ENCODE data around the gene AMDHD1. TPM values are rescaled to one million over a fixed set of nuclear protein-coding genes. Genes with fewer than 3 reads are reported as not detected.
"Not testable (repeated sequence)": the region's sequence is repeated elsewhere in the genome, so short reads cannot be mapped to it uniquely, and the experiment has no call there.

The AMDHD1 gene
- total RNA-seq, 2 experiments from 2014 or later: 1.3 to 2.0 TPM

DNA sequence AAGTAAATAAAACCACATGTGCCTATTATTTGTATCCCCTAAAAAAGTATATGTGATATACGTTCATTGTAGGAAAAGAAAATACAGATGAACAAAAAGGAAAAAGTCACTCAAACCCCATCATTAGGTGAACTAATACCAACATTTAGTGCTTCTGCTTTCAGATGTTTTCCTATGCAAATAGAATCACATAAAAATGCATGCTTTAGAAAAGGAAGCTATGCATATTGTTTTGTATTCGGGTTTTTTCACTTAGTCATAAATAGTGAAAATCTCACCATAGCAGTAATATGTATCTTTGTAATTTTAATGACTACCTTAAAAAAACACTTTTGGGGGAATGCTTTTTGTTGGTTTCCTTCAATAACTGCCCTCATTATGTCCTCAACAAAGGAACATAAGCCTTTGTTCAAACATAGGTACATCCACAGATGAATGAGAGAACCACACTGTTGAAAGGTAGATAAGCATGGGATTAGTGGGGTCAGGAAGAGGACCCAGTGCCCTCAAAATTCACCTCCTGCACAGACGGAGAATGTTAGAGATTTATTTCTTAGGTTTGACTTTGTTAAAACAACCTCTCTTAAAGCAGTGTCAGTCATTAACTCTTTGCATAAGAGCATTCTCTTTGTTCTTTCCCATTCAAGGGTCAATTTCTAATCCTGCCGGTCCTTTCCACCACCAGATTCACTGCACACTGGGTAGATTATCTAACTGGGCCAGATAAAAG is 6.5 kb downstream of the AMDHD1 start:
- no peak overlapping the region for H3K4me3 Mint-ChIP-seq
- peaks cover 17% of the 10 kb centered on the region for H3K27me3 Mint-ChIP-seq
- no peaks in the 10 kb centered on the region for H3K36me3 Mint-ChIP-seq
- DNase-seq (no peak), ATAC-seq (ENCODE audit: low read depth) (no peak)
- H3K9me3 Mint-ChIP-seq: no peaks in the 10 kb centered on the region
- peaks cover 4% of the 10 kb centered on the region for H3K4me1 Mint-ChIP-seq
- no peak overlapping the region for H3K27ac Mint-ChIP-seq
- POLR2A ChIA-PET: no interaction called here

DNA sequence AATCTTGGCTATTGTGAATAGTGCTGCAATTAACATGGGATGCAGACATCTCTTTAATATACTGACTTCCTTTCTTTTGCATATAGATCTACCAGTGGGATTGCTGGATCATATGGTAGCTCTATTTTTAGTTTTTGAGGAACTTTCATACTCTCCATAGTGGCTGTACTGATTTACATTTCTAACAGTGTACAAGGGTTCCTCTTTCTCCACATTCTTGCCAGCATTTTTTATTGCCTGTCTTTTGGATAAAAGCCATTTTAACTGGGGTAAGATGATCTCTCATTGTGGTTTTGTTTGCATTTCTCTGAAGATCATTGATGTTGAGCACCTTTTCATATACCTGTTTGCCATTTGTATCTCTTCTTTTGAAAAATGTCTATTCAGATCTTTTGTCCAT is 8.4 kb downstream of the AMDHD1 start:
- POLR2A ChIA-PET: interaction anchor here (1.2 kb wide), 1 partner anchor 9 kb away, joined by 3 read pairs; the partner anchor contains the start of genes AMDHD1 and CCDC38
- no peak overlapping the region for H3K27ac Mint-ChIP-seq

DNA sequence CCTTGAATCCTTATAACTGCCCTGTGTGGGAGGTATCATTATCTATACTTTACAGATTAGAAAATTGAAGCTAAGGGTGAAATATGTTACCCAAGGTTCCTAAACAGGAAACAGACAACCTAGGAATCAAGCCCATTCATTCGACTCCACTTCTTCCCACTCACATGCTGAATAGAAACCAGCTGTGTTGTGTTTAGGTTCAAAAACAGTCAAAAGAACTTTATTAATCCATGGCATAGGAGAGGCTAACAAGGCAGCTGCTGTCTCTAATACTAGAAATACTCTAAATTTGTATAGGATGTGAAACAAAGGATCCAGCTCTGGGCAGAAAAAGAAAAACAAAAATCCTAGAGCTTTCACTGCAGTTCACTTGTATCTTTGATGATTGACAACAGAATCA is 9.9 kb downstream of the AMDHD1 start:
- Mint-ChIP-seq H3K27ac (no peak overlapping the region), H3K36me3 (no peaks in the 10 kb centered on the region), H3K4me1 (no peaks in the 10 kb centered on the region), H3K9me3 (no peaks in the 10 kb centered on the region), H3K27me3 (peaks cover 11% of the 10 kb centered on the region), H3K4me3 (no peak overlapping the region)
- POLR2A ChIA-PET: interaction anchor here (0.7 to 1.2 kb wide), 2 partner anchors 10 kb away, joined by 3 read pairs; partner anchors contain the start of genes AMDHD1 and CCDC38
- DNase-seq: no peak
- no peak for ATAC-seq (ENCODE audit: low read depth)

More for the DNA sequence above, 8.4 kb downstream of the AMDHD1 start:
- DNase-seq: no peak
- H3K36me3 Mint-ChIP-seq: no peaks in the 10 kb centered on the region
- H3K4me1 Mint-ChIP-seq: no peaks in the 10 kb centered on the region
- H3K9me3 Mint-ChIP-seq: no peaks in the 10 kb centered on the region
- no peak overlapping the region for H3K4me3 Mint-ChIP-seq
- ATAC-seq (ENCODE audit: low read depth): no peak
- H3K27me3 Mint-ChIP-seq: peaks cover 11% of the 10 kb centered on the region

DNA sequence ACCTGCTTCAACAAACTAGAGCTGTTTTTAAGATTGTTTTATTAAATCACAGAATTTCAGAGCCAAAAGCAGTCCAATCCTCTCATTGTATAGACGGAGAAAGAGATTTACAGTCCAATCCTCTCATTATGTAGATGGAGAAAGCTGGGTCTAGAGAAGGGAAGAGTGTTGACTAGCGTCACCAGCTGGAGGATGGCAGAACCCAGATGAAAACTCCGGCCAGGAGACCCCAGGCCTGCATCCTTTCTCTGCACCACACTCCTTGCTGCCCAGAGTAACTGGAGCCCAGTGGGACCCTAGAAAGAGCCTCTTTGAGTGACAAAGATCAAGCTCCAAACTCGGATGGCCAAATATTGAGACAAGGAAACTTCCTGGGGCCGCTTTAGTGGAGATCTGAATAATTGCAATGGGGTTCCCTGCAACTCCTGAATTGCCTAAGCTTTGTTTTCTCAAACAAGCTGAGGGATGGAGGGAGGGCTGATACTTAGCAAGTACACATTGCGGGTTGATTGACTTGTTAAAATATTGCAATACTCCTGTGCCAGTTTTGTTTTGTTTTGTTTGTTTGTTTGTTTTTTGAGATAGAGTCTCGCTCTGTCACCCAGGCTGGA is 12.5 kb downstream of the AMDHD1 start:
- no peak overlapping the region for H3K4me3 Mint-ChIP-seq
- no peaks in the 10 kb centered on the region for H3K36me3 Mint-ChIP-seq
- no peaks in the 10 kb centered on the region for H3K9me3 Mint-ChIP-seq
- ATAC-seq (ENCODE audit: low read depth): no peak
- H3K4me1 Mint-ChIP-seq: no peaks in the 10 kb centered on the region
- no peaks in the 10 kb centered on the region for H3K27me3 Mint-ChIP-seq
- H3K27ac Mint-ChIP-seq: no peak overlapping the region
- POLR2A ChIA-PET: interaction anchor here (0.8 kb wide), 1 partner anchor 13 kb away, joined by 3 read pairs; the partner anchor contains the start of gene CCDC38
- no peak for DNase-seq

DNA sequence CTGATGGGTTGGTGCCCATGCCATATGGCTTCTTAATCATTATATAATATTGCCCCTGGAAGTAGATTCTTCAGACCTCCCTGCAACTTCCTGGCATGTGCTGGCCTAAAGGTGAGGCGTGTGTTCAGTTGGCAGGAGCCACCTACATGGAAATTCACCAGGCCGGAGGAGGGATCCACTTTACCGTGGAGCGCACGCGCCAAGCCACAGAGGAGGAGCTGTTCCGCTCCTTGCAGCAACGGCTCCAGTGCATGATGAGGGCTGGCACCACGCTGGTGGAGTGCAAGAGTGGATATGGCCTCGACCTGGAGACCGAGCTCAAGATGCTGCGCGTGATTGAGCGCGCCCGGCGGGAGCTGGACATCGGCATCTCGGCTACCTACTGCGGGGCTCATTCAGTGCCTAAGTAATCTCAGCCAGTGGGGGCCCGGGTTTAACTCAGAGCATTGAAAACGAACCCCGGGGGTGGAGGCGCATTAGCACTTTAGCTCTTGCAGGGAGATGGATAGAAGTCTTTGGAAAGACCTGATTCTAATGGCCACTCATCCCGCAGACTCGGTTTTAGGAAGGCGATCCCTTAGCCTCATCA is 13.5 kb downstream of the AMDHD1 start:
- ATAC-seq (ENCODE audit: low read depth) (no peak), DNase-seq (no peak)
- POLR2A ChIA-PET: no interaction called here
- Mint-ChIP-seq H3K4me3 (no peak overlapping the region), H3K4me1 (no peaks in the 10 kb centered on the region), H3K27me3 (no peaks in the 10 kb centered on the region), H3K27ac (no peak overlapping the region), H3K9me3 (no peaks in the 10 kb centered on the region), H3K36me3 (no peaks in the 10 kb centered on the region)

DNA sequence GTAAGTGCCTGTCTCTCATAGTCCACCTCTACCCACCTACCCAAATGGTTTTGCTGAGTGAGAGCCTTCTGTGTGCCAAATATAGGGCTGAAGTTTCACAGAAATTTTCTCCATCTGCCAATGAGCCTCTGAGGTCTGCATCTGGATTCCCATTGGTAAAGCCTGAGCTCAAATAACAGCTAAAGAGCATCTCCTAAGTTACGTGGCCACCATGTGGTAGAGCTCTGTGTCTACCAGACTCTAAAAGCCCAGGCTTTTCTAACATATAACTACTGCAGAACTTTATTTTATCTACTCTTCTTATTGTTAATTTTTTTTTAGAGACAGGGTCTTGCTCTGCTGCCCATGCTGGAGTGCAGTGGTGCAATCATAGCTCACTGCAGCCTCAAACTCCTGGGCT is 16.0 kb downstream of the AMDHD1 start:
- Mint-ChIP-seq H3K27ac (no peak overlapping the region), H3K4me1 (no peaks in the 10 kb centered on the region), H3K27me3 (no peaks in the 10 kb centered on the region), H3K4me3 (no peak overlapping the region), H3K36me3 (no peaks in the 10 kb centered on the region), H3K9me3 (no peaks in the 10 kb centered on the region)
- ATAC-seq (ENCODE audit: low read depth) (peak; percentile 36), DNase-seq (no peak)
- POLR2A ChIA-PET: no interaction called here

DNA sequence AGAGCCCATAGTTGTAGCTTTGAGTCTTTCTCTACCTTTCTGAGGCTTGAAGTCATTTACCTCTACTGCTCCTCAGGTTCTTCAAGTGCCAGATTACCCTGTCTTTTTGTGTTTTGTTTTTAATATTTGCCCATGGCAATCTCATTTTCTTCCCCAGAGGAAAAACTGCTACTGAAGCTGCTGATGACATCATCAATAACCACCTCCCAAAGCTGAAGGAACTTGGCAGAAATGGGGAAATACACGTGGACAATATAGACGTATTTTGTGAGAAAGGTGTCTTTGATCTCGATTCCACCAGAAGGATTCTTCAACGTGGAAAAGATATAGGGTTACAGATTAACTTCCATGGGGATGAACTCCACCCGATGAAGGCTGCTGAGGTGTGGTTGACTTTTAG is 17.1 kb downstream of the AMDHD1 start:
- no peak overlapping the region for H3K27ac Mint-ChIP-seq
- no peaks in the 10 kb centered on the region for H3K9me3 Mint-ChIP-seq
- no peak overlapping the region for H3K4me3 Mint-ChIP-seq
- H3K4me1 Mint-ChIP-seq: no peaks in the 10 kb centered on the region
- ATAC-seq (ENCODE audit: low read depth) (no peak), DNase-seq (no peak)
- no peaks in the 10 kb centered on the region for H3K36me3 Mint-ChIP-seq
- no peaks in the 10 kb centered on the region for H3K27me3 Mint-ChIP-seq
- POLR2A ChIA-PET: interaction anchor here (0.7 kb wide), 1 partner anchor 18 kb away, joined by 6 read pairs; the partner anchor contains the start of gene CCDC38

DNA sequence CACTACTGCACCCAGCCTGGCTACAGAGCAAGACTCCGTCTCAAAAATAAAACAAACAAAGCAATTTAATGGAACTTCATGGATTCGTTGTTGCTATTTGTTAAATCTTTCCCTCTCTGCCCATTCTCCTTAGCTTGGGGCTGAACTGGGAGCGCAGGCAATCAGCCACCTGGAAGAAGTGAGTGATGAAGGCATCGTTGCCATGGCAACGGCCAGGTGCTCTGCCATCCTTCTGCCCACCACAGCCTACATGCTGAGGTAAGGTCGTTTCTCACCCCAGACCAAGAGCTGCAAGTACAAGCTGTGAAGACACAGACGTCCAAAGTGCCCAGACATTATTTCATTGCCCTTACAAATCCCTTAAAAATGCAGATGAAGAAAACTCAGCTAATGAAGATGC is 19.1 kb downstream of the AMDHD1 start:
- no peak for DNase-seq
- Mint-ChIP-seq H3K27ac (no peak overlapping the region), H3K9me3 (no peaks in the 10 kb centered on the region), H3K4me3 (no peak overlapping the region), H3K4me1 (no peaks in the 10 kb centered on the region), H3K36me3 (peaks cover 3% of the 10 kb centered on the region), H3K27me3 (no peaks in the 10 kb centered on the region)
- ATAC-seq (ENCODE audit: low read depth): no peak
- POLR2A ChIA-PET: no interaction called here

DNA sequence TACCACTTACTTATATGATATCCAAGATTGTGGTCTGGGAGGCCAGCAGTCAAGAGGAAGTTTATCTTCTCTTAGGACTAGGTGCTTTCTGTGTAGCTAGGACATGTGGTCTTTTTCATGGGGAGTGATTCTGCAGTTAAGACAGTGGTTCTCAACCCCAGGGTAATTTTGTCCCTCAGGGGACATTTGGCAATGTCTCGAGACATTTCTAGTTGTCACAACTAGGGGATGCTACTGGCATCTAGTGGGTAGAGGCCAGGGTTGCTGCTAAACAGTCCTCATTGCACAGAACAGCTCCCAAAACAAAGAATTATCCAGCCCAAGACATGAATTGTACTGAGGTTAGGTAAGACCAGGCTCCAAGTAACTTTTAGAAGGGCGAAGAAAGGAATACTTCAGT is 20.0 kb downstream of the AMDHD1 start:
- Mint-ChIP-seq H3K27ac (no peak overlapping the region), H3K4me1 (no peaks in the 10 kb centered on the region), H3K27me3 (no peaks in the 10 kb centered on the region), H3K4me3 (no peak overlapping the region), H3K9me3 (no peaks in the 10 kb centered on the region), H3K36me3 (peaks cover 3% of the 10 kb centered on the region)
- ATAC-seq (ENCODE audit: low read depth) (no peak), DNase-seq (no peak)
- POLR2A ChIA-PET: no interaction called here

DNA sequence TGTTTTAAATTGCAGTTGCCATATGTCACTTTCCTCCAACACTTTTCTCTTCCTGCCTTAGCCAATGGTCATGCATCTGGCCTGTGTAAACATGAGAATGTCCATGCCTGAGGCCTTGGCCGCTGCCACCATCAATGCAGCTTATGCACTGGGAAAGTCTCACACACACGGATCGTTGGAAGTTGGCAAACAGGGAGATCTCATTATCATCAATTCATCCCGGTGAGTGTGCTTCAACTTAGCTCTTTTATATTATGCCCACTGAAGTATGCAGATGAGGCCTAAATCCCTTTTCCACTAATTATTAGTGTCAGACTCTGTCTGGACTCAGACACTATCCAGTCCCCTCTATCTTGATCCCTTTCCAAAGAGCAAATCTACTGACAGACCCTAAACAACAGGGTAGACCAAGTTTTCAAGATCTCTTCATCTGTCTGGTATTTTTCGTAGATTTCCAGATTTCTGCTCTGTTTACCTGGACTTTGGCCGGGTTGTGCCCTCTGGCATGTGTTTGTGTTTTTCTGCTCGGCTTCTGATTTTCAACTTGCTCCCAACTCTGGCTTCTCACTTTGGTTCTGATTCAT is 23.2 kb downstream of the AMDHD1 start:
- no peak for DNase-seq
- POLR2A ChIA-PET: no interaction called here
- H3K4me1 Mint-ChIP-seq: no peaks in the 10 kb centered on the region
- H3K4me3 Mint-ChIP-seq: no peak overlapping the region
- H3K27me3 Mint-ChIP-seq: no peaks in the 10 kb centered on the region
- H3K36me3 Mint-ChIP-seq: peaks cover 3% of the 10 kb centered on the region
- ATAC-seq (ENCODE audit: low read depth): no peak
- H3K27ac Mint-ChIP-seq: no peak overlapping the region
- no peaks in the 10 kb centered on the region for H3K9me3 Mint-ChIP-seq

DNA sequence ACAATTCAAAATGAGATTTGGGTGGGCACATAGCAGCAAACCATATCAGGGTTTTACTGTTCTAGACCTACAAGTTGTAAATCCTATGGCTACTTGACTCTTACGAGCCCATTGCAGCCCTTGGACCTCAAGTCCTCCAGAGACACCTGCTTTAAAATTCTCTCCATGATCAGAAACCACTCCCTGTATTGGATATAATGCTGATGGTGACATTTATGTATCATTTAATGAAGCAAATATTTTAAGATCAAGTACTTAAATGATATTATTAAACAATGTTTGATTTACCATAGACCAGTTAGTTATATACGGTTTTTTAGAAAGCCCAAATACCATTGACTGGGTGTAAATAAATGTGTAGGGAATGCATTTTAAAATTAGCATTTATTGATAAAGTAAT is 24.2 kb downstream of the AMDHD1 start:
- DNase-seq (no peak), ATAC-seq (ENCODE audit: low read depth) (no peak)
- Mint-ChIP-seq H3K27me3 (no peaks in the 10 kb centered on the region), H3K4me3 (no peak overlapping the region), H3K36me3 (peaks cover 3% of the 10 kb centered on the region), H3K27ac (no peak overlapping the region), H3K4me1 (no peaks in the 10 kb centered on the region), H3K9me3 (no peaks in the 10 kb centered on the region)
- POLR2A ChIA-PET: no interaction called here

DNA sequence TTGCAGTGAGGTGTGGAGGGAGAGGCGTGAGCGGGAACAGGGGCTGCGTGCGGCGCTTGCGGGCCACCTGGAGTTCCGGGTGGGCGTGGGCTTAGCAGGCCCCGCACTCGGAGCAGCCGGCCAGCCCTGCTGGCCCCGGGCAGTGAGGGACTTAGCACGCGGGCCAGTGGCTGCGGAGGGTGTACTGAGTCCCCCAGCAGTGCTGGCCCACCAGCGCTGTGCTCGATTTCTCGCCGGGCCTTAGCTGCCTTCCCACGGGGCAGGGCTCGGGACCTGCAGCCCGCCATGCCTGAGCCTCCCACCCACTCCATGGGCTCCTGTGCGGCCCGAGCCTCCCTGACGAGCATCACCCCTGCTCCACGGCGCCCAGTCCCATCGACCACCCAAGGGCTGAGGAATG is 26.0 kb downstream of the AMDHD1 start:
- H3K4me3 Mint-ChIP-seq; H3K4me1 Mint-ChIP-seq; POLR2A ChIA-PET; H3K27me3 Mint-ChIP-seq; DNase-seq; H3K9me3 Mint-ChIP-seq; H3K27ac Mint-ChIP-seq; H3K36me3 Mint-ChIP-seq; ATAC-seq (ENCODE audit: low read depth): not testable (repeated sequence)

DNA sequence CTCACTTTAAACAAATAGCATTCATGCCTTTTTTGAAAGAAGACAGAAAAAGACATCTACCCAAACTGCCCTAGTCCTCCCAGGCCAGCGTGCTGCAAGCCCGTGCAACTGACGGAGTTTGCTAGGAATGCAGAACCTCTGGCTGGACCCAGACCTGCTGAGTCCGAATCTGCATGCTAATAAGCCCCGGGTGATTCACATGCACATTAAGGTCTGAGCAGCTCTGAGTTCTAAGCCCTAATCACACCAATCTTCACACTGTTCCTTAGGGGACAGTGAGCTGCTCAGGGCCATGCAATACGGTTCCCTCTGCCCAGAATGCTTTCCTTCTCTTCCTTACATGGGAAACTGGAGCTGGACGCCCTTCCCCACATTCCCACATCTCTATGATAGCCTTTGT is 27.8 kb downstream of the AMDHD1 start:
- peaks cover 5% of the 10 kb centered on the region for H3K36me3 Mint-ChIP-seq
- no peaks in the 10 kb centered on the region for H3K4me1 Mint-ChIP-seq
- H3K27ac Mint-ChIP-seq: no peak overlapping the region
- H3K9me3 Mint-ChIP-seq: no peaks in the 10 kb centered on the region
- POLR2A ChIA-PET: no interaction called here
- DNase-seq (no peak), ATAC-seq (ENCODE audit: low read depth) (no peak)
- H3K4me3 Mint-ChIP-seq: no peak overlapping the region
- no peaks in the 10 kb centered on the region for H3K27me3 Mint-ChIP-seq

All from activated naive CD8-positive, alpha-beta T cell treated with anti-CD3 and anti-CD28 coated beads, Interleukin-2, amount 10 ng/mL, durations not matched to agents 7 days and 5 days (primary cell).